Upper lobe of left lung (tissue), 4 donors: ENCODE results near the gene TEX44.

Experiments
- EP300 ChIP-seq, 4 donors: sonication (generic); formaldehyde crosslinking; IDR thresholded peaks; one replicate each; pipeline ENCODE4 v1.5.1; 2017; ENCODE audit warnings: antibody characterized with exemption in 4 of 4, control low read depth in 2 of 4
- POLR2A ChIP-seq, 4 donors: fragments of 450-650 bp; IDR thresholded peaks; one replicate each; pipeline ENCODE4 v1.5.1; 2016 to 2017; ENCODE audit warnings: antibody characterized with exemption in 4 of 4, mild to moderate bottlenecking in 2 of 4
- TF ChIP-seq, protein P1 (sequence below), 6 experiments: fragments of 450-650 bp in 4 of 6; fragments of 200-600 bp in 2 of 6; sonication (generic) in 2 of 6; IDR thresholded peaks; one replicate each; pipeline ENCODE4 v1.5.1; 2016 to 2019; ENCODE audit warnings: antibody characterized with exemption in 6 of 6

DNA sequence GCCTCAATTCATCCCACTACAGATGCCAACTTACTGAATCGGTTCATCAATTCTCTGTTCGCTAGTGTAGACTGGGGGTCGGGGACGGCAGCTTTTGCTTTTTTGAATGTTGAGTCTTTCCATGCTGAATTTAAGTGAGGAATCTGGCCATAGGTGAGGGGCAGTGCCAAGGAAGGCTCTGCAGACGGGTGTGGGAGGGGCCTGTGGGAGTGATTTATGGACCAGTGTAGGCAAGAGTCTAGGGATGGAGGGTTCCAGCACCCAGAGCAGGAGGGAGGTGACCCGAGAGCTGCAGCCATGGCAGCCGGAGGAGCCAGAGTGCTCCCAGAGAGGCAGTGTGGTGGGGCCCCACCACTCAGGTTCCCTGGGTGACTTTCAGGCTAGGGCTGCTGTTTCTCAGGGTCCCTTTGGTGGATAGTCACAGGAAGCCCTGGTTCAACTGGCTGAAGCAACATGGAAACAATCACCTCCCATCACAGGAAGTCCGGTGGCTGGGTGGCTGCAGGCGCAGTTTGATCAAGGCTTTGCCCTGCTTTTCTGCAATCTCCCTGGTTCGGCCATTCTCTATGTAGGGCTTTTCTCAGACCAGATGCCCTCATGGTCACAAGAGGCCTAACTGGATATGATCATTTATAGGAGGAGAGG lies 16.9 kb upstream of the TEX44 start:
- TF ChIP-seq POLR2A (IDR thresholded peaks at IDR 0.05) (no peak), EP300 (IDR thresholded peaks at IDR 0.05) (no peak)
- TF ChIP-seq, protein P1, sequence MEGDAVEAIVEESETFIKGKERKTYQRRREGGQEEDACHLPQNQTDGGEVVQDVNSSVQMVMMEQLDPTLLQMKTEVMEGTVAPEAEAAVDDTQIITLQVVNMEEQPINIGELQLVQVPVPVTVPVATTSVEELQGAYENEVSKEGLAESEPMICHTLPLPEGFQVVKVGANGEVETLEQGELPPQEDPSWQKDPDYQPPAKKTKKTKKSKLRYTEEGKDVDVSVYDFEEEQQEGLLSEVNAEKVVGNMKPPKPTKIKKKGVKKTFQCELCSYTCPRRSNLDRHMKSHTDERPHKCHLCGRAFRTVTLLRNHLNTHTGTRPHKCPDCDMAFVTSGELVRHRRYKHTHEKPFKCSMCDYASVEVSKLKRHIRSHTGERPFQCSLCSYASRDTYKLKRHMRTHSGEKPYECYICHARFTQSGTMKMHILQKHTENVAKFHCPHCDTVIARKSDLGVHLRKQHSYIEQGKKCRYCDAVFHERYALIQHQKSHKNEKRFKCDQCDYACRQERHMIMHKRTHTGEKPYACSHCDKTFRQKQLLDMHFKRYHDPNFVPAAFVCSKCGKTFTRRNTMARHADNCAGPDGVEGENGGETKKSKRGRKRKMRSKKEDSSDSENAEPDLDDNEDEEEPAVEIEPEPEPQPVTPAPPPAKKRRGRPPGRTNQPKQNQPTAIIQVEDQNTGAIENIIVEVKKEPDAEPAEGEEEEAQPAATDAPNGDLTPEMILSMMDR (IDR thresholded peaks at IDR 0.05) = no peak
